Measurements from ENCODE around the gene CAMKMT.

CAMKMT gene

DNA sequence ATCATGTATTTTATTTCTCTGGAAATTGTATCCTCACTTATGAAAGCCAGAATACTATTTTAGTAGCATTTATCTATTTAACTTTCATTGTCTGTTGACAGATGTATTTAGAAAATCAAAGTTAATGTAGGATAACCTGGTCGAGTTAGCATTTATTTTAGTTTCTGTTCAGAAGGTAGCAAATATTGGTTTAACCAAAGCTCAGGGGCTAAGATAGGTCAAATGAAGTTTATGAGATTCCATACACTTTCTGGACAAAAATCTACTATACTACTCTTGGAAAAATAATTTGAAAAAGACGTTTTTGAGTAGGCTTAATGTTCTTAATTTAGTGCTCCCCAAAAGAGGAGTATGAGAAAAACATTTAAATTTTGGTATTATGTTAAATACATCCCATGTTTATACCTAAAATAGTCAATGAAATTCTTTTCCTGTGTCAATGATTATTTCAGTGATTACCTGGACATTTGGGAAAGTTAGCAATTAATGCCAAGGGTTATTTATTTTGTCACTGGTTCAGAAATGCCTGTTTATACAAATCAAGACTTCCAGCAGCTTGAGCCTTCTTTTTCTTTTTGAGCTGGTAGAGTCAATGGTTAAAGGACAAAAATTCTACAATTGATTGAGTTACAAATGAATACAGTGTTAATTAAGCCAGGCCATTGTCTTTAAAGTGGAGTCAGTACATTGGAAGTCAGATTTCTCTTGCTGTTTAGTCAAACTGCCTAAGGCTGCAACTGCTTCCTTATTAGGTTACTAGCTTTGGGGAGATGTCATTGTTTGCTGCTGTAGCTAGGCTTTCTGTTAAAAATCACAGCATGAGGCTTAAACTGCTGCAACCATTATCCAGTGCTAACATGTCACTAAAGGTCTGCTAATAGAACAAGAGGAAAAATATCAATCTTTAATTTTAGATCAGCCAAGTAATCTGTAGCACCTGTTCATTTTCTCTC, 182.3 kb downstream of the CAMKMT start:
- Histone ChIP-seq H3K4me2 (ENCODE audit: low read length) (no peak overlapping the region), H3K4me1 (ENCODE audit: control insufficient read depth in 1 of 2, insufficient read depth in 2 of 2, low read length in 2 of 2) (peaks cover 5 to 8% of the 10 kb centered on the region in 2 experiments), H3K9ac (ENCODE audit: low read length) (no peak overlapping the region), H2AK5ac (ENCODE audit: low read length) (no peak overlapping the region), H3K36me3 (ENCODE audit: control insufficient read depth in 1 of 2, insufficient read depth in 2 of 2, low read length in 2 of 2) (no peaks in the 10 kb centered on the region), H3K27ac (ENCODE audit: low read depth, low read length) (no peak overlapping the region), H2BK12ac (ENCODE audit: low read length) (no peak overlapping the region), H2BK120ac (ENCODE audit: insufficient read depth, low read length, poor library complexity) (no peak overlapping the region), H3K9me3 (ENCODE audit: insufficient read depth, low read depth, low read length) (no peaks in the 10 kb centered on the region), H3K79me1 (ENCODE audit: low read length) (no peaks in the 10 kb centered on the region), H2AFZ (ENCODE audit: insufficient read depth, low read length, poor library complexity) (no peak overlapping the region), H3K4ac (ENCODE audit: low read depth, low read length) (no peak overlapping the region), H3K27me3 (ENCODE audit: insufficient read depth, low read length) (no peaks in the 10 kb centered on the region), H3K18ac (ENCODE audit: low read length) (no peak overlapping the region), H4K8ac (ENCODE audit: low read depth, low read length) (no peak overlapping the region), H2BK5ac (ENCODE audit: low read depth, low read length, poor library complexity) (no peak overlapping the region), H3K14ac (ENCODE audit: low read length) (no peak overlapping the region), H4K91ac (ENCODE audit: low read depth, low read length) (no peak overlapping the region), H3K4me3 (ENCODE audit: low read depth, low read length) (no peak overlapping the region), H3K79me2 (ENCODE audit: control insufficient read depth, insufficient read depth, low read length, poor library complexity) (no peaks in the 10 kb centered on the region), H3K23ac (ENCODE audit: low read length) (no peak overlapping the region), H4K12ac (ENCODE audit: low read depth, low read length) (no peak overlapping the region)
- WGBS (ENCODE audit: extremely low coverage, insufficient coverage, insufficient read length) = no CpG with 5 or more reads among the region's 2 CpGs
- DNase-seq = no peak

DNA sequence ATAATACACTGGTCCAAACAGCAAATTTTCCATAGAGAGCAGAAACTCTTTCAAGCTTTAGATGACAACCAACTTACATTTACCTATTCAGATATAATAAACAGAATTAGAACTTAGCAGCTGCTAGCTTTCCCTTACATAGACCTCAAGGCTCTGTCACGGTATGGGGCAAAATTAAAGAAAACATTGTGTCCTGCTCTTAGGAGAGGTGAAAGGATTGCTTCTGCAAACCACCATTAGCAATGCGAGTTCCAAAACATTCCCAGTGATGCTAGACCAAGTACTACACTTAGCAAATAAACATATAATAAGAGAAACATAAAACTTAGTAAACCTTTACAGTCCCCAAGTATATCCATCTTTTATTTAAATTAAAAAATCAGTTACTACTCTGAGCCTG, 183.3 kb downstream of the CAMKMT start:
- no peak overlapping the region for H3K23ac ChIP-seq (ENCODE audit: low read length)
- no peaks in the 10 kb centered on the region for H3K36me3 ChIP-seq (ENCODE audit: control insufficient read depth in 1 of 2, insufficient read depth in 2 of 2, low read length in 2 of 2)
- no peak overlapping the region for H3K4me2 ChIP-seq (ENCODE audit: low read length)
- no peaks in the 10 kb centered on the region for H3K79me2 ChIP-seq (ENCODE audit: control insufficient read depth, insufficient read depth, low read length, poor library complexity)
- no peak overlapping the region for H3K4me3 ChIP-seq (ENCODE audit: low read depth, low read length)
- H2AFZ ChIP-seq (ENCODE audit: insufficient read depth, low read length, poor library complexity) = no peak overlapping the region
- H3K27me3 ChIP-seq (ENCODE audit: insufficient read depth, low read length) = no peaks in the 10 kb centered on the region
- H3K4me1 ChIP-seq (ENCODE audit: control insufficient read depth in 1 of 2, insufficient read depth in 2 of 2, low read length in 2 of 2) = peaks cover 5 to 9% of the 10 kb centered on the region in 2 experiments
- no peak overlapping the region for H4K12ac ChIP-seq (ENCODE audit: low read depth, low read length)
- H3K79me1 ChIP-seq (ENCODE audit: low read length) = peaks cover under 1% of the 10 kb centered on the region
- H3K9ac ChIP-seq (ENCODE audit: low read length) = no peak overlapping the region
- H2BK120ac ChIP-seq (ENCODE audit: insufficient read depth, low read length, poor library complexity) = no peak overlapping the region
- no peak overlapping the region for H3K4ac ChIP-seq (ENCODE audit: low read depth, low read length)
- H2AK5ac ChIP-seq (ENCODE audit: low read length) = no peak overlapping the region
- H4K8ac ChIP-seq (ENCODE audit: low read depth, low read length) = no peak overlapping the region
- no peak overlapping the region for H2BK12ac ChIP-seq (ENCODE audit: low read length)
- no CpG with 5 or more reads among the region's 2 CpGs for WGBS (ENCODE audit: extremely low coverage, insufficient coverage, insufficient read length)
- no peak overlapping the region for H3K18ac ChIP-seq (ENCODE audit: low read length)
- DNase-seq = no peak
- H4K91ac ChIP-seq (ENCODE audit: low read depth, low read length) = no peak overlapping the region
- H3K27ac ChIP-seq (ENCODE audit: low read depth, low read length) = no peak overlapping the region
- H3K14ac ChIP-seq (ENCODE audit: low read length) = no peak overlapping the region
- no peak overlapping the region for H2BK5ac ChIP-seq (ENCODE audit: low read depth, low read length, poor library complexity)
- no peaks in the 10 kb centered on the region for H3K9me3 ChIP-seq (ENCODE audit: insufficient read depth, low read depth, low read length)

DNA sequence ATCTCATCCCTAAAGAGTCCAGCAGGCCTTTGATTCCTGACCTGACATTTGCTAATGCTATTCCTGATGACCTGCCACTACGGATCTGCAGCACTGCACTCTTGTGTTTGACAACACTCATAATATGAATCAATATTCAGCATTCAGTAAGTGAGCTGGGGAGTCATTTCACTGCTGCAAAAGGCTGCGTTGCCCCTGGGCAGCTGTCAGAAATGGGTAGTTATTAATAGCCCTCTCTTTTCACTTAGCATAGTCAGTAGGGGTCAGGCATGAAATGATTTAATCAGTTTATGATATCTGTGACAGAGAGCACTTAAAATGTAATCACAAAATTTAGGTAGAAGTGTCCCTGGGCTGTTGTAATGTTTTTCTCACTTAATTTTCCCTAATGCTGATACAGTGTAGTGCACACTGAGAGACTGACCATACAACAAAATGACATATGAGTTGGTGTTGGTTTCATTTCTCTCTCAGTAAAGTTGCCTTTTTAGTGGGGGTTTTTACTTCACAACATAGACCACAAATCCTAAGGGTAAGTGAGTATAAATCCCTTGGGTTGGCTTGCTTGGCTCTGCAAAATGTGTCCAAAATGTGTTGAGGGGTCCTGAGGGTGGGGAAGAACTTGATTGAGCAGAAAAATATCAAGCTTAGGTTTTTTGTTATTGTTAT, 184.8 kb downstream of the CAMKMT start:
- Histone ChIP-seq H3K14ac (ENCODE audit: low read length) (no peak overlapping the region), H2BK120ac (ENCODE audit: insufficient read depth, low read length, poor library complexity) (no peak overlapping the region), H3K4me2 (ENCODE audit: low read length) (no peak overlapping the region), H2AK5ac (ENCODE audit: low read length) (no peak overlapping the region), H3K9ac (ENCODE audit: low read length) (no peak overlapping the region), H3K4me1 (ENCODE audit: control insufficient read depth in 1 of 2, insufficient read depth in 2 of 2, low read length in 2 of 2) (peaks cover 5 to 9% of the 10 kb centered on the region in 2 experiments), H3K23ac (ENCODE audit: low read length) (no peak overlapping the region), H3K79me1 (ENCODE audit: low read length) (peaks cover 2% of the 10 kb centered on the region), H3K27ac (ENCODE audit: low read depth, low read length) (no peak overlapping the region), H3K18ac (ENCODE audit: low read length) (no peak overlapping the region), H2BK5ac (ENCODE audit: low read depth, low read length, poor library complexity) (no peak overlapping the region), H3K4me3 (ENCODE audit: low read depth, low read length) (no peak overlapping the region), H3K9me3 (ENCODE audit: insufficient read depth, low read depth, low read length) (no peaks in the 10 kb centered on the region), H2AFZ (ENCODE audit: insufficient read depth, low read length, poor library complexity) (no peak overlapping the region), H3K36me3 (ENCODE audit: control insufficient read depth in 1 of 2, insufficient read depth in 2 of 2, low read length in 2 of 2) (no peaks in the 10 kb centered on the region), H3K79me2 (ENCODE audit: control insufficient read depth, insufficient read depth, low read length, poor library complexity) (no peaks in the 10 kb centered on the region), H4K8ac (ENCODE audit: low read depth, low read length) (no peak overlapping the region), H3K4ac (ENCODE audit: low read depth, low read length) (no peak overlapping the region), H3K27me3 (ENCODE audit: insufficient read depth, low read length) (no peaks in the 10 kb centered on the region), H4K12ac (ENCODE audit: low read depth, low read length) (no peak overlapping the region), H4K91ac (ENCODE audit: low read depth, low read length) (no peak overlapping the region), H2BK12ac (ENCODE audit: low read length) (no peak overlapping the region)
- WGBS (ENCODE audit: extremely low coverage, insufficient coverage, insufficient read length) = no CpG with 5 or more reads among the region's 2 CpGs
- no peak for DNase-seq

DNA sequence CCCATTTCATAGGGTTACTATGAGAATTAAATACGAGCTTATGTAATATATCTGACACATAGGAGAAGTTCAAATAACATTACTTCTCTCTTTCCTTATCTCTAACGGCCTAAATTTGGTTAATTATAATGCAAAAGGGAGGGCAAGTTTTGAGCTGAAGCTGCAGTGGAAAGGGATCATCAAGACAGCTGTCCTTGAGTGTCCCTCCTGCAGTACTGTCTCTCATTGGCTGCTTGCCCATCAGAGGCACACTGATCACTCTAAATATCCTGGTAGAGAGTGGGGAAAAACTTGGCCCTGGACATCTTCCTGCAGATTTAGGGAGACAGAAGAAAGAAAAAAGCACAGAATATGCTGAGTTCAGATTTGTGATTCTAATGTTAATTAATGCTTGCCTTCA, 186.0 kb downstream of the CAMKMT start:
- Histone ChIP-seq H3K4me2 (ENCODE audit: low read length) (no peak overlapping the region), H3K79me2 (ENCODE audit: control insufficient read depth, insufficient read depth, low read length, poor library complexity) (no peaks in the 10 kb centered on the region), H3K18ac (ENCODE audit: low read length) (no peak overlapping the region), H3K4me3 (ENCODE audit: low read depth, low read length) (no peak overlapping the region), H3K9me3 (ENCODE audit: insufficient read depth, low read depth, low read length) (no peaks in the 10 kb centered on the region), H2BK120ac (ENCODE audit: insufficient read depth, low read length, poor library complexity) (no peak overlapping the region), H3K9ac (ENCODE audit: low read length) (no peak overlapping the region), H3K27ac (ENCODE audit: low read depth, low read length) (no peak overlapping the region), H2BK12ac (ENCODE audit: low read length) (no peak overlapping the region), H2AFZ (ENCODE audit: insufficient read depth, low read length, poor library complexity) (no peak overlapping the region), H2BK5ac (ENCODE audit: low read depth, low read length, poor library complexity) (no peak overlapping the region), H4K12ac (ENCODE audit: low read depth, low read length) (no peak overlapping the region), H3K36me3 (ENCODE audit: control insufficient read depth in 1 of 2, insufficient read depth in 2 of 2, low read length in 2 of 2) (no peaks in the 10 kb centered on the region), H4K91ac (ENCODE audit: low read depth, low read length) (no peak overlapping the region), H4K8ac (ENCODE audit: low read depth, low read length) (no peak overlapping the region), H3K23ac (ENCODE audit: low read length) (no peak overlapping the region), H3K79me1 (ENCODE audit: low read length) (peaks cover 2% of the 10 kb centered on the region), H3K4ac (ENCODE audit: low read depth, low read length) (no peak overlapping the region), H3K14ac (ENCODE audit: low read length) (no peak overlapping the region), H3K4me1 (ENCODE audit: control insufficient read depth in 1 of 2, insufficient read depth in 2 of 2, low read length in 2 of 2) (peaks cover 5 to 9% of the 10 kb centered on the region in 2 experiments), H3K27me3 (ENCODE audit: insufficient read depth, low read length) (no peaks in the 10 kb centered on the region), H2AK5ac (ENCODE audit: low read length) (no peak overlapping the region)
- DNase-seq = no peak
- no CpG with 5 or more reads among the region's 2 CpGs for WGBS (ENCODE audit: extremely low coverage, insufficient coverage, insufficient read length)

Data from trophoblast cell (in vitro differentiated cells and primary cell).